Activated T-helper 1 cell treated with anti-CD3 and anti-CD28 coated beads, Interleukin-12 subunit alpha, Interleukin-12 subunit beta, Interleukin-2, Interleukin-4 antibody, amounts not matched to agents 30 ng/mL and 10 ng/mL and 1 ng/mL, durations not matched to agents 14 hours and 24 hours and 36 hours (primary cell): Measurements from ENCODE around the gene CACNA1H. TPM values are rescaled to one million over a fixed set of nuclear protein-coding genes. Genes with fewer than 3 reads are reported as not detected.

Experiments
- DNase-seq: peaks from one replicate; pipeline ENCODE4 v3.0.0; 2021; ENCODE audit warnings: low spot score
- H3K27ac Mint-ChIP-seq: one replicate; pipeline ENCODE4 v1.8.0; 2021; ENCODE audit warnings: mild to moderate bottlenecking, mixed read lengths
- H3K27me3 Mint-ChIP-seq: one replicate; pipeline ENCODE4 v1.8.0; 2022; ENCODE audit warnings: mild to moderate bottlenecking, moderate library complexity, mixed read lengths; ENCODE audit not compliant: insufficient read depth
- H3K36me3 Mint-ChIP-seq: one replicate; pipeline ENCODE4 v1.8.0; 2021; ENCODE audit warnings: low read depth, mixed read lengths
- H3K4me1 Mint-ChIP-seq: one replicate; pipeline ENCODE4 v1.8.0; 2021; ENCODE audit warnings: low read depth, mixed read lengths
- H3K4me3 Mint-ChIP-seq: one replicate; pipeline ENCODE4 v1.8.0; 2021; ENCODE audit warnings: mild to moderate bottlenecking, moderate library complexity, mixed read lengths
- H3K9me3 Mint-ChIP-seq: one replicate; pipeline ENCODE4 v1.8.0; 2021; ENCODE audit warnings: mixed read lengths
- intact Hi-C: fragments of 100-400 bp; cut with micrococcal nuclease; formaldehyde crosslinking; loops from one replicate; pipeline ENCODE4 v1.15.1; 2024
- total RNA-seq: library from RNA; stranded (reverse); gene quantifications from 2 replicates; pipeline ENCODE4 v1.2.3, GENCODE V29; 2022

The CACNA1H gene
- total RNA-seq, 1 donor from 2014 or later: 0.18 TPM

DNA sequence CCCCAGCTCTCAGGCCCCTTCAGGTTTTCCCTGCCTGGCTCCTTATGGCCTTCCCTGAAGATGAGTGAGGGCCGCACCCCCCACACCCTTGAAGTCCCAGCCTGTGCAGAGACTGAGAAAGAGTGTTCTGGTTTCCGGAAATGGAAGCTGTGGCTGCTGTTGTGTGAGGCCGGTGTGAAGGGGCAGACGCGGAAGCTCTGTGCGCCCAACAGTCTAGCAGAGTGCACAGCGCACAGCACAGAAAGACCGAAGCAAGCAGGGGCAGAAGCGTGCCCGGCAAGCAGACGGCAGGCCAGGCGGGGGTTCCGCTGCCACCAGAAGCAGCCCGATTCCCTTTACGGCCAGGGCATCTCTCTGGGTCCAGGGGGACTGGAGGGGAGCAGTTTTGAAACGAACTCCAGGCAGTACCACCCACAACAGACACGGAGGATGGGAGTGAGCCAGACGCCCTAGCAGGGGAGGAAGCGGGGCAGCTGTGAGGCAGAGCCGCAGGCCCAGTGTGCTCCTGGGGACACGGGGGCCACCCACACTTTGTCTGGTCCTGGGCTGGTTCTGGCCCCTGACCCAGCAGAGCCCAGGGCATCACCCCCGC, 55.4 kb downstream of the CACNA1H start:
- H3K4me3 Mint-ChIP-seq: no peak overlapping the region
- no peak for DNase-seq
- no peaks in the 10 kb centered on the region for H3K27me3 Mint-ChIP-seq
- H3K9me3 Mint-ChIP-seq: no peaks in the 10 kb centered on the region
- H3K36me3 Mint-ChIP-seq: no peaks in the 10 kb centered on the region
- H3K4me1 Mint-ChIP-seq: no peaks in the 10 kb centered on the region
- intact Hi-C loops: no loop called here
- no peak overlapping the region for H3K27ac Mint-ChIP-seq

DNA sequence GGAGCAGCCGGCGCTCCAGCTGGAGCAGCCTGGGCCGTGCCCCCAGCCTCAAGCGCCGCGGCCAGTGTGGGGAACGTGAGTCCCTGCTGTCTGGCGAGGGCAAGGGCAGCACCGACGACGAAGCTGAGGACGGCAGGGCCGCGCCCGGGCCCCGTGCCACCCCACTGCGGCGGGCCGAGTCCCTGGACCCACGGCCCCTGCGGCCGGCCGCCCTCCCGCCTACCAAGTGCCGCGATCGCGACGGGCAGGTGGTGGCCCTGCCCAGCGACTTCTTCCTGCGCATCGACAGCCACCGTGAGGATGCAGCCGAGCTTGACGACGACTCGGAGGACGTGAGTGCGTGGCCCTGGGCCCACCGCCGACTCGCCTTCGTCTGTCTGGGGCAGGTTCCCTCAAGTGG, 56.2 kb downstream of the CACNA1H start:
- Mint-ChIP-seq H3K27me3 (no peaks in the 10 kb centered on the region), H3K36me3 (no peaks in the 10 kb centered on the region), H3K27ac (no peak overlapping the region), H3K4me1 (no peaks in the 10 kb centered on the region), H3K9me3 (no peaks in the 10 kb centered on the region), H3K4me3 (no peak overlapping the region)
- no peak for DNase-seq
- intact Hi-C loops: no loop called here

DNA sequence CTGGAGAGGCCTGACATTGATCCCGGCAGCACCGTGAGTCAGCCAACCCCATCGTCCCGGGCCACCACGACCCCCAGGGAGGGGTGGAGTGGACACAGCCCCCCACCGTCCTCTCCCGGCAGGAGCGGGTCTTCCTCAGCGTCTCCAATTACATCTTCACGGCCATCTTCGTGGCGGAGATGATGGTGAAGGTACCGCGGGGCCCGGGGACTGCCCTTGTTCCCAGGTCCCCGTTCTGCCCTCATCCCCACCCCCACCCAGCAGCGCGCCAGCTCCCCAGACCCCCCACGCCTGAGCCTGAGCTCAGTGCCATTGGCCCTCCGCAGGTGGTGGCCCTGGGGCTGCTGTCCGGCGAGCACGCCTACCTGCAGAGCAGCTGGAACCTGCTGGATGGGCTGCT, 57.6 kb downstream of the CACNA1H start:
- intact Hi-C loops: no loop called here
- Mint-ChIP-seq H3K4me1 (no peaks in the 10 kb centered on the region), H3K27ac (no peak overlapping the region)

DNA sequence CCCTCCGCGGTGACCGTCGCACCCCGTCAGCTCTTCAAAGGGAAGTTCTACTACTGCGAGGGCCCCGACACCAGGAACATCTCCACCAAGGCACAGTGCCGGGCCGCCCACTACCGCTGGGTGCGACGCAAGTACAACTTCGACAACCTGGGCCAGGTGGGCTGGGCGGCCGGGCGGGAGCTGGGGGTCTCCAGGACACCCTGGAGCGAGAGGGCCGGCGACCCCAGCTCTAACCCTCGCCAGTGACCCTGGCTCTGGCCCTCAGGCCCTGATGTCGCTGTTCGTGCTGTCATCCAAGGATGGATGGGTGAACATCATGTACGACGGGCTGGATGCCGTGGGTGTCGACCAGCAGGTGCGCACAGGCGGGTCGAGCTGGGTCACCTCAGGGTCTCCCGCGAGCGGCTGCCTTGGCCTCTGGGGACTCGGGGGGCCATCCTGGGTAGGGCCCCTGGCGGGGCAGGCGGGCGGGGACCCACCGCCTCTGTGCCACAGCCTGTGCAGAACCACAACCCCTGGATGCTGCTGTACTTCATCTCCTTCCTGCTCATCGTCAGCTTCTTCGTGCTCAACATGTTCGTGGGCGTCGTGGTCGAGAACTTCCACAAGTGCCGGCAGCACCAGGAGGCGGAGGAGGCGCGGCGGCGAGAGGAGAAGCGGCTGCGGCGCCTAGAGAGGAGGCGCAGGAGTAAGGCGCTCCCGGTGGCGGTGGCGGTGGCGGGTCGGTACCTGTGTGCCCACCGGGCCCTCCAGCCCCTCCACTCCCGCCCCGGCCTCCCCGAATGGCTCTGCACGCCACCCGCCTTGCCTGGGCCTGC, 58.8 kb downstream of the CACNA1H start:
- intact Hi-C loops: no loop called here
- Mint-ChIP-seq H3K36me3 (no peaks in the 10 kb centered on the region), H3K9me3 (no peaks in the 10 kb centered on the region), H3K27me3 (no peaks in the 10 kb centered on the region), H3K4me3 (no peak overlapping the region), H3K27ac (no peak overlapping the region), H3K4me1 (no peaks in the 10 kb centered on the region)
- DNase-seq: no peak

More for the DNA sequence above, 57.6 kb downstream of the CACNA1H start:
- Mint-ChIP-seq H3K27me3 (no peaks in the 10 kb centered on the region), H3K4me3 (no peak overlapping the region), H3K36me3 (no peaks in the 10 kb centered on the region), H3K9me3 (no peaks in the 10 kb centered on the region)
- DNase-seq: no peak

DNA sequence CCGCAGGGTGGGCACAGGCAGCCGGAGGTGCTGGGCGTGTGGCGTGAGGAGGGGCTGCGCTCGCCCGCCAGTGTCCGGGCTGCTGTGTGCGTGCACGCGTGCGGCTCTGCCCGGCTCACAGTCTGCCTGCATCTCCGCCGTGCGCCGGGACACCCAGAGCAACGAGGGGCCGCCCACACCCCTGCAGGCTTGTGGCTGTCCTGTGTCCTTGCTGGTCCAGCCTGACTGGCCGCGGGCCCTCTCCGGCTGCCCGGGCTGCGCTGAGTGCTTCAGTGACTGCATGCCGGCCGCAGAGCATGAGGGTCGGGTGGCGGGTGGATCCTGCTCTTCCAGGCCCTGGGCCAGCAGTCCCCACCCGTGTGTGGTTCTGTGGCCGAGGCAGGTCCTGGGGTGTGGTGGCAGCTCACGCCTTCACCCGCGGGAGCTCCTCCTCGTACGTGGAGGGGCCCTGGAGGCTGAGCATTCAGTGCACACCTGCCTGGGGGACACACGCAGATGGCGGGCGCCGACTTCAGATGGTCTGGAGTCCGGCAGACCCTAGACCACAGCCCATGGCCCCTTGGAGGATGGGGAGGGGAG, 59.8 kb downstream of the CACNA1H start:
- no peaks in the 10 kb centered on the region for H3K9me3 Mint-ChIP-seq
- no peaks in the 10 kb centered on the region for H3K36me3 Mint-ChIP-seq
- H3K4me1 Mint-ChIP-seq: no peaks in the 10 kb centered on the region
- no peak overlapping the region for H3K4me3 Mint-ChIP-seq
- H3K27me3 Mint-ChIP-seq: no peaks in the 10 kb centered on the region
- no peak overlapping the region for H3K27ac Mint-ChIP-seq
- no peak for DNase-seq
- intact Hi-C loops: no loop called here

DNA sequence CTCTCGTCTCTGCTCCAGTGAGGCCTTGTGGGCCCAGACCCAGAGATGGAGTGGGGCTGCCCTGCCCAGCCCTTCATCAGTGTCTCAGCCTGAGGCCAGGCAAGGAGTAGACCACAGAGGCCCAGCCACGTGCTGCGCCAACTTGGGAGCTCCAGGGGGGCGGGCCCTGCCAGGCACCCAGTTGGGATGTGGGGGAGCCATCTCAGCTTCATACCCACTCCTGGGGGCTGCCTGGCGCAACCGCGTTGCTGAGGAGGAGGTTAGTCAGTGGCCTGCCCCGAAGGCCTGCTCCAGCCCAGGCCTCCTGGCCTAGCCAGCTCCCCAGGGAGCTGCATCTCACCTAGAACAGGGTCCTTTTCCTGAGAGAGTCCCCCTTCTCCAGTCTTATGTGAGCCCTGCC, 60.3 kb downstream of the CACNA1H start:
- intact Hi-C loops: no loop called here
- no peaks in the 10 kb centered on the region for H3K4me1 Mint-ChIP-seq

DNA sequence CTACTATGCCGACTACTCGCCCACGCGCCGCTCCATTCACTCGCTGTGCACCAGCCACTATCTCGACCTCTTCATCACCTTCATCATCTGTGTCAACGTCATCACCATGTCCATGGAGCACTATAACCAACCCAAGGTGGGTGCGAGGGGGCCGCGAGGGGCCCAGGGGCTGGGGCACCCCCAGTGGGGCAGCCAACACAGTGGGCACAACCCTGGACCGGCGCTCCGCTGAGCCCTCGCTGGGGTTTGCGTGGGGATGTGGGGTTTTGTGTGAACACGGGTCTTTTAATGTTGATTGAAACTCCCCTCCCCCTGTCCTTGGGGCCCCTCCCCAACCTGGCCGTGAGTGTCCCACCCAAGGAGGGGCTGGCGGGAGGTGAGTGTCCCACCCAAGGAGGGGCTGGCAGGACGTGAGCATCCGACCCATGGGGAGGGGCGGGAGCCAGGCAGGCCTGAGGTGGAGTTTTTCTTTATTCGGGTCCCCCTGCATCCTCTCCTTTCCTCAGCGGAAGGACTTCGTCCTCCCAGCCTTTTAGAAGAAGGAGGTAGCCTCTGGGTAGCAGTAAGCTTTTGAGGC, 61.0 kb downstream of the CACNA1H start:
- intact Hi-C loops: no loop called here
- no peak for DNase-seq
- H3K36me3 Mint-ChIP-seq: no peaks in the 10 kb centered on the region
- H3K27me3 Mint-ChIP-seq: no peaks in the 10 kb centered on the region
- H3K27ac Mint-ChIP-seq: no peak overlapping the region
- no peaks in the 10 kb centered on the region for H3K4me1 Mint-ChIP-seq
- H3K4me3 Mint-ChIP-seq: no peak overlapping the region
- H3K9me3 Mint-ChIP-seq: no peaks in the 10 kb centered on the region

More for the DNA sequence above, 60.3 kb downstream of the CACNA1H start:
- H3K9me3 Mint-ChIP-seq: no peaks in the 10 kb centered on the region
- H3K36me3 Mint-ChIP-seq: no peaks in the 10 kb centered on the region
- H3K4me3 Mint-ChIP-seq: no peak overlapping the region
- no peak for DNase-seq
- no peaks in the 10 kb centered on the region for H3K27me3 Mint-ChIP-seq
- no peak overlapping the region for H3K27ac Mint-ChIP-seq

DNA sequence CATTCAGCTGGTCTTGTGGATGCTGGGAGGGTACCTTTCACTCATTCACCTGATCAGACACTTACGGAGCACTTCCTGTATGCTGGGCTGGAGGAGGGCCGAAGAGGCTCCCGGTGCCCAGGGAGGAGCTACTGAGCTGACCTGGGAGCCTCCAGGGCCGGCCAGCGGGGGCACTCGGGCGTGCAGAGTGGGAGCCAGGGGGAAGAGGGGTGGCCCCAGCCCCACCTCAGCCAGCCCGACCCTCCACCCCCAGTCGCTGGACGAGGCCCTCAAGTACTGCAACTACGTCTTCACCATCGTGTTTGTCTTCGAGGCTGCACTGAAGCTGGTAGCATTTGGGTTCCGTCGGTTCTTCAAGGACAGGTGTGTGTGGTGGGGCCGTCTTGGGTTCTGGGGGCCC, 61.8 kb downstream of the CACNA1H start:
- Mint-ChIP-seq H3K4me1 (no peaks in the 10 kb centered on the region), H3K27me3 (no peaks in the 10 kb centered on the region), H3K9me3 (no peaks in the 10 kb centered on the region), H3K36me3 (no peaks in the 10 kb centered on the region), H3K4me3 (no peak overlapping the region), H3K27ac (no peak overlapping the region)
- no peak for DNase-seq
- intact Hi-C loops: no loop called here

DNA sequence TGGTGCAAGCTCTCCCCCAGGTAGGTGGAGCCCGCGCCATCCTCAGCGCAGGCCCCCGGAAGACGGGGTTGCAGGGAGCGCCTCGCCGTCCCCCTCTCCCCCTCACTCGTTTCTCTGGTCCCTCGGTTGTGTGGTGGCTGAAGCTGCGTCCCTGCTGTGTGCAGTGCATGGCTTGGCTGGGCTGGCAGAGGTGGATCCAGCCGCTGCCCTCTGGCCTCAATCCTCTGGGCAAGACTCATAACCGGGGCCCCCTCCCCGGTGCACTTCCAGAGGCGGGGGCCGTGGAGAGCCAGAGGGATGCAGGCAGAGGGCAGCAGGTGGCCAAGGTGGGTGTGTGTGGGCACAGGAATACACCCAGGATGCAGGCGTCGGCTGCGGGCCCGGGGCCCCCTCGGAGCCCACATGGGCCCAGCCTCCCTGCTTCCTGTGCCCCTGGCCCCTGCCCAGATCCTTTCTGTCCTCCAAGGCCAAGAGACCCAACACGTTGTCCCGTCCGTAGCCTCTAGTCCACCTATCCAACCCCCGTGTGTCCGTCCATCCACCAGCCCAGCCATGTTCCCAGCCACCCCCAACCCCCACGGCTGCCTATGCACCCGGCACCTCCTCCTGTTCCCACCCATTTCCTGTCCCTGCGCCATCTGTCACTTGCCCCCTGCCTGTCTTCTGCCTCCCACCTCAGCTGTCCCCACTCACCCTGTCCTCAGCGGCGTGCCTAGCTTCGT, 62.8 kb downstream of the CACNA1H start:
- no peaks in the 10 kb centered on the region for H3K4me1 Mint-ChIP-seq
- intact Hi-C loops: no loop called here
- no peak overlapping the region for H3K4me3 Mint-ChIP-seq
- H3K27ac Mint-ChIP-seq: no peak overlapping the region
- no peak for DNase-seq
- no peaks in the 10 kb centered on the region for H3K27me3 Mint-ChIP-seq
- no peaks in the 10 kb centered on the region for H3K36me3 Mint-ChIP-seq
- H3K9me3 Mint-ChIP-seq: no peaks in the 10 kb centered on the region

DNA sequence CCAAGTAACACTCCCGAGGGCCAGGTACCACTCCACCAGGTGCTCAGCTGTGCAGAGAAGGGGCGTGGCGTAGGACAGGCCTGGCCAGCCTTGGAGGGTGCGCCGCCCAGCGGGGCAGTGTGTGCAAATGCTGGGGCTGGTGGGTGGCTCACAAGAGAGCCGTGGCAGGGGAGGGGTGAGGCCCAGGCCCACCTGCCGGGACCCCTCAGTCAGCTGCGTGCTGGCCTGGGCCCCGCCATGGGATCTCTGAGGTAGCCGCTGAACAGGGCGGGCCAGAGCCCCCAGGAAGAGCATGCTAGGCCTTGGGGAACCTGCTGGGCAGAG, 63.4 kb downstream of the CACNA1H start:
- Mint-ChIP-seq H3K27ac (no peak overlapping the region), H3K4me1 (no peaks in the 10 kb centered on the region), H3K36me3 (no peaks in the 10 kb centered on the region), H3K4me3 (no peak overlapping the region), H3K27me3 (no peaks in the 10 kb centered on the region), H3K9me3 (no peaks in the 10 kb centered on the region)
- intact Hi-C loops: no loop called here
- no peak for DNase-seq

DNA sequence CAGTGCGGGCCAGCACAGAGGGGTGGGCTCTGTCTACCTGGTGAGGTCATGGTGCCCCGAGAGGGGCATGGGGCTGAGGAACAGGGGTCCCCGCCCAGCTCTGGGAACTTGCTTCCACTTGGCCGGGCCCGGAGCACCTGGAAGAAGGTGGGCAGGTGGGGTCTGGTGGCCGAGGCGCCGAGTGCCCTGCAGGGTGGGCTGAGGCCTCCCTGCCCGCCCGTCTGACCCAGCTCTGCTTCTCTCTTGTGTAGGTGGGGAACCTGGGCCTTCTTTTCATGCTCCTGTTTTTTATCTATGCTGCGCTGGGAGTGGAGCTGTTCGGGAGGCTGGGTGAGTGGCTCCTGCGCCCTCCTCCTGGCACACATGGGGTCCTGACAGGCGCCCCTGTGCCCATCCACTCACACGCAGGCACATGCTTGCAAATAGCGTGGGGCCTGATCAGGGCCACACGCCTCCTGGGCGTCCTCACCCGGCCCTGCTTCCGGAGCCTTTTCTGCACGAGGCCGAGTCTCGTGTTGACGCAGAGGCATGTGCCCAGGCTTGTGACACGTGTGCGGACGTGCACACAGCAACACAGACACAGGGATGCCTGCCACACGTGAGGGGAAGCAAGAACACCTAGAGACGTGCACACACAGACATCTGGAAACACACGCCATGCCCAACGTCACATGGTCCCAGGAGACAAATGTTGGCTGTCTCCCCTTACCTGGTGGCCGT, 63.9 kb downstream of the CACNA1H start:
- no peaks in the 10 kb centered on the region for H3K36me3 Mint-ChIP-seq
- H3K4me3 Mint-ChIP-seq: no peak overlapping the region
- H3K27me3 Mint-ChIP-seq: no peaks in the 10 kb centered on the region
- H3K9me3 Mint-ChIP-seq: no peaks in the 10 kb centered on the region
- intact Hi-C loops: no loop called here
- no peaks in the 10 kb centered on the region for H3K4me1 Mint-ChIP-seq
- no peak for DNase-seq
- no peak overlapping the region for H3K27ac Mint-ChIP-seq

DNA sequence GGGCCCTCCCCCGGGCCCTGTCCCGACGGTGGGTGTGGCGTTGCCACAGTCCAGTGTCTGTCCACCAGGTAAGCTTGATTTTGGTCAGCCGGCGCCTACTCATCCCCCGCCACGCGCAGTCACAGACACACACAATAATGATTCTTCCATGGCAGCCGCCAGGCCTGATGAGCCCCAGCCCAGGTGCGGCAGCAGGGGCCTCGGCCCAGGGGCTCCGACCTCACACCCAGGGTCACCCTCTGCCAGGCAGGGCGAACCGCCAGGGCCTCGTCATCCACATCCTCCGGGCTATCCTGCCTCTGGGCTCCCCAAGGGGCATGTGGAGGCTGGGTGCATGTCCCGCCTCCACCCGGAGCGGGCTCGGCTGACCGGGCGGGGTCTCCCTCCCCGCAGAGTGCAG, 64.6 kb downstream of the CACNA1H start:
- Mint-ChIP-seq H3K4me1 (no peaks in the 10 kb centered on the region), H3K9me3 (no peaks in the 10 kb centered on the region), H3K4me3 (no peak overlapping the region), H3K27me3 (no peaks in the 10 kb centered on the region), H3K27ac (no peak overlapping the region), H3K36me3 (no peaks in the 10 kb centered on the region)
- no peak for DNase-seq
- intact Hi-C loops: no loop called here
